Thoracic aorta (tissue), 2 donors: ENCODE results near the gene APBA3. TPM values are rescaled to one million over a fixed set of nuclear protein-coding genes. Genes with fewer than 3 reads are reported as not detected.
"Not testable (repeated sequence)": the region's sequence is repeated elsewhere in the genome, so short reads cannot be mapped to it uniquely, and the experiment has no call there.

Experiments used
- ATAC-seq: fragments of 150-250 bp; one replicate; pipeline ENCODE4 v1.8.0; 2017; ENCODE audit warnings: low read depth; ENCODE audit not compliant: insufficient number of reproducible peaks, low FRiP score
- DNase-seq: peaks from one replicate; pipeline ENCODE4 v3.0.0-alpha.2; 2020; ENCODE audit warnings: low spot score
- H3K27ac ChIP-seq, 2 donors: fragments of 200-600 bp; sonication (generic); 1 replicate in 1 of 2; 2 replicates in 1 of 2; pipeline ENCODE4 v1.5.1; 2016; ENCODE audit warnings: mild to moderate bottlenecking in 2 of 2, moderate library complexity in 2 of 2
- H3K27me3 ChIP-seq: fragments of 200-600 bp; sonication (generic); replicated peaks from 2 replicates; pipeline ENCODE4 v1.6.0; 2016; ENCODE audit warnings: mild to moderate bottlenecking; ENCODE audit not compliant: insufficient read depth
- H3K36me3 ChIP-seq: fragments of 200-600 bp; sonication (generic); one replicate; pipeline ENCODE4 v1.5.1; 2016
- H3K4me1 ChIP-seq, 2 donors: fragments of 200-600 bp; sonication (generic); 1 replicate in 1 of 2; 2 replicates in 1 of 2; pipeline versions ENCODE4 v1.5.1 to v1.6.0; 2016; ENCODE audit warnings: low read depth in 2 of 2, mild to moderate bottlenecking in 1 of 2; ENCODE audit not compliant: control insufficient read depth in 1 of 2
- H3K4me3 ChIP-seq: fragments of 200-600 bp; sonication (generic); 2 replicates; pipeline ENCODE4 v1.5.1; 2016; ENCODE audit warnings: mild to moderate bottlenecking
- H3K9me3 ChIP-seq: fragments of 200-600 bp; sonication (generic); 2 replicates; pipeline ENCODE4 v1.5.1; 2016
- CTCF ChIP-seq: fragments of 200-600 bp; sonication (generic); IDR thresholded peaks from one replicate; pipeline ENCODE4 v1.5.1; 2019; ENCODE audit warnings: antibody characterized with exemption
- total RNA-seq, 2 donors: library from RNA; depleted of rRNA; stranded (reverse); fragments of >200 nt; gene quantifications; one replicate each; pipeline versions ENCODE4 v1.1.0 to v1.2.3, GENCODE V29; 2016

APBA3 gene
- total RNA-seq, 2 donors from 2014 or later: 17.4 to 26.8 TPM

GRCh38 chr19:3769494-3769893 lies 8.0 kb upstream of the APBA3 start:
- no peaks in the 10 kb centered on the region for H3K4me1 ChIP-seq
- no peak overlapping the region for H3K4me3 ChIP-seq
- H3K9me3 ChIP-seq: no peaks in the 10 kb centered on the region
- no peak for TF ChIP-seq CTCF
- no peak for DNase-seq
- no peak overlapping the region for H3K27ac ChIP-seq
- H3K36me3 ChIP-seq: peaks cover 19% of the 10 kb centered on the region
- no peak for ATAC-seq
- H3K27me3 ChIP-seq: no peaks in the 10 kb centered on the region

- H3K4me1 ChIP-seq: no peaks in the 10 kb centered on the region
- no peak overlapping the region for H3K4me3 ChIP-seq
- H3K9me3 ChIP-seq: no peaks in the 10 kb centered on the region
- DNase-seq (no peak), ATAC-seq (no peak)
- no peaks in the 10 kb centered on the region for H3K27me3 ChIP-seq
- TF ChIP-seq CTCF: no peak
- H3K36me3 ChIP-seq: peaks cover 19% of the 10 kb centered on the region
- no peak overlapping the region for H3K27ac ChIP-seq
Observed at GRCh38 chr19:3768748-3769099, 7.2 kb upstream of the APBA3 start.

DNA sequence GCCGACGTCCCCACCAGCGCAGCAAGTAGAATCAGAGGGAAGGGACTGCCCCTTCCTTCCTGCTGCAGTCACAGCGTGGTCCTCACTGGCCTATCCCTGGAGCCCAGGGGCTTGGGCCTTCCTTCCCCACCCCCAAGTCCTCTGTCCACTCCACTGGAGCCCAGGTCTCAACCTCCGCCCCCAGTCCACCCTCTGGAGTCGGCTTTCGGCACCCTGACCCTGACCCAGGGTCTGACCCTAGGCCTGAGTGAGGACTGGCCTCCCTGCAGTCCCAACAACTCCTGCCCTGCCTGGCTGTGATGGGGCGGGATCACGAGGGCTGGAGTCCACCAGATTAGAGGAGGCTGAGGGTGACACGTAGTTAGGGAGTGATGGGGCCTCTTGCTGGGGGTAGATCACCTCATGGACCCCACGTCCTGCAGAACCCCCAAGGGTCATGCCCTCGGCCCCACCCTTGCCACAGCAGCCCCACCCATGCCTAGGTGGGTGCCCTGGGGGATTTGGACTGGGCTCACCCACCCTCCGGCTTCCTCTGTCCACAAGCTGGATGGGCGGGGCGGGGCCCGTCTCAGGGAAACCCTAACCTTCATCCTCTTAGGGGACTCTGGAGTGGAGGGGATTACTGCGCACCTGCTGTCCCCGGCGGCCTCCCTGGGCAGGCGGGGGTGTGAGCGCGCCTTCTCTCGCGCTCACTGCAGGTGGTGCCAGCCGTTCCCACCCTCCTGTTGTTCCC lies 6.7 kb upstream of the APBA3 start:
- no peak for ATAC-seq
- no peak for TF ChIP-seq CTCF

DNA sequence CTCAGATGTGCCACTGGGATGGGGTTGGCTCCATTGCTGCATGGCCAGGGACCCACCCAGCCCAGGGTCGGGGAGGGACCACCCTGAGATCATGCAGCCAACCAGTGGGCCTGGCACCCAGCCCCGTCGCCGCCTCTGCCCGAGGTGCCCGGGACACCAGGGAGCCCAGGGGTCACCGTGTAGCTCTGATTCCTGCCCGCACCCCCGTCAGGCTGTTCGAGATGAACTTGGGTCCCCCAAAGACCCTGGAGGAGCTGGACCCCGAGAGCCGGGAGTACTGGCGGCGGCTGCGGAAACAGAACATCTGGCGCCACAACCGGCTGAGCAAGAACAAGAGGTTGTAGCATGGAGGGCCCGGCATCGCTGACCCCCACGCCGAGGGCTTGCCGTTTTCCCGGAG lies 5.6 kb upstream of the APBA3 start:
- no peaks in the 10 kb centered on the region for H3K27me3 ChIP-seq
- DNase-seq: no peak
- no peak for ATAC-seq
- H3K27ac ChIP-seq: no peak overlapping the region
- no peak overlapping the region for H3K4me3 ChIP-seq
- peaks cover 19% of the 10 kb centered on the region for H3K36me3 ChIP-seq
- H3K4me1 ChIP-seq: peaks cover 0 to 7% of the 10 kb centered on the region in 2 donors
- H3K9me3 ChIP-seq: no peaks in the 10 kb centered on the region
- no peak for TF ChIP-seq CTCF

More for the DNA sequence above, 6.7 kb upstream of the APBA3 start:
- no peak for DNase-seq
- no peak overlapping the region for H3K4me3 ChIP-seq
- no peaks in the 10 kb centered on the region for H3K9me3 ChIP-seq
- H3K27ac ChIP-seq: no peak overlapping the region
- H3K36me3 ChIP-seq: peaks cover 19% of the 10 kb centered on the region
- H3K27me3 ChIP-seq: no peaks in the 10 kb centered on the region
- H3K4me1 ChIP-seq: peaks cover 0 to 4% of the 10 kb centered on the region in 2 donors

GRCh38 chr19:3766520-3766919 lies 5.0 kb upstream of the APBA3 start:
- H3K9me3 ChIP-seq: no peaks in the 10 kb centered on the region
- TF ChIP-seq CTCF: no peak
- H3K27me3 ChIP-seq: no peaks in the 10 kb centered on the region
- no peak for DNase-seq
- no peak for ATAC-seq
- peaks cover 19% of the 10 kb centered on the region for H3K36me3 ChIP-seq
- H3K4me1 ChIP-seq: peaks cover 3 to 12% of the 10 kb centered on the region in 2 donors
- no peak overlapping the region for H3K4me3 ChIP-seq
- H3K27ac ChIP-seq: no peak overlapping the region

GRCh38 chr19:3765757-3766156 lies 4.3 kb upstream of the APBA3 start:
- H3K4me3 ChIP-seq, ATAC-seq, H3K27me3 ChIP-seq, DNase-seq, H3K27ac ChIP-seq, H3K9me3 ChIP-seq: not testable (repeated sequence)
- peaks cover 19% of the 10 kb centered on the region for H3K36me3 ChIP-seq
- H3K4me1 ChIP-seq: peaks cover 3 to 15% of the 10 kb centered on the region in 2 donors
